H9 (cell line): Measurements from ENCODE around the gene MRTO4. TPM values are rescaled to one million over a fixed set of nuclear protein-coding genes. Genes with fewer than 3 reads are reported as not detected.

ENCODE experiments used
- DNase-seq: peaks from one replicate; pipeline ENCODE4 v3.0.0-alpha.2; 2017
- H2AFZ ChIP-seq: one replicate; pipeline ENCODE4 v1.6.1; 2013; ENCODE audit warnings: mild to moderate bottlenecking, low read length, control low read depth, moderate library complexity
- H2AK5ac ChIP-seq: 2 replicates; pipeline ENCODE4 v1.6.1; 2013; ENCODE audit warnings: low read length, control low read depth, mixed read lengths; ENCODE audit not compliant: insufficient read length
- H2BK120ac ChIP-seq: one replicate; pipeline ENCODE4 v1.6.1; 2013; ENCODE audit warnings: low read depth, mild to moderate bottlenecking, low read length, control low read depth, inconsistent platforms; ENCODE audit not compliant: poor library complexity, severe bottlenecking
- H2BK12ac ChIP-seq: 2 replicates; pipeline ENCODE4 v1.6.1; 2013; ENCODE audit warnings: low read length, control low read depth, mixed read lengths, low read depth; ENCODE audit not compliant: insufficient read length
- H2BK15ac ChIP-seq: 2 replicates; pipeline ENCODE4 v1.6.1; 2013; ENCODE audit warnings: low read depth, low read length, control low read depth
- H2BK20ac ChIP-seq: one replicate; pipeline ENCODE4 v1.6.1; 2013; ENCODE audit warnings: low read depth, mild to moderate bottlenecking, low read length, control low read depth, inconsistent platforms; ENCODE audit not compliant: poor library complexity, severe bottlenecking
- H2BK5ac ChIP-seq: 2 replicates; pipeline ENCODE4 v1.6.1; 2013; ENCODE audit warnings: low read length, control low read depth, mixed read lengths; ENCODE audit not compliant: insufficient read length
- H3K14ac ChIP-seq: 2 replicates; pipeline ENCODE4 v1.6.1; 2013; ENCODE audit warnings: low read length, control low read depth; ENCODE audit not compliant: insufficient read depth
- H3K18ac ChIP-seq: 2 replicates; pipeline ENCODE4 v1.6.1; 2013; ENCODE audit warnings: low read depth, mild to moderate bottlenecking, mixed read lengths, low read length, control low read depth; ENCODE audit not compliant: insufficient read length
- H3K23ac ChIP-seq: 2 replicates; pipeline ENCODE4 v1.6.1; 2013; ENCODE audit warnings: low read length, control low read depth, mixed read lengths, low read depth; ENCODE audit not compliant: insufficient read length
- H3K23me2 ChIP-seq: 2 replicates; pipeline ENCODE4 v1.6.1; 2013; ENCODE audit warnings: low read depth, mild to moderate bottlenecking, mixed read lengths, low read length, control low read depth; ENCODE audit not compliant: insufficient read length, poor library complexity, severe bottlenecking
- H3K27ac ChIP-seq: 2 replicates; pipeline ENCODE4 v1.5.1; 2013; ENCODE audit warnings: low read length, control low read depth, mixed read lengths, low read depth; ENCODE audit not compliant: insufficient read length
- H3K27me3 ChIP-seq: 2 replicates; pipeline ENCODE4 v1.6.1; 2013; ENCODE audit warnings: low read length, control low read depth, inconsistent platforms; ENCODE audit not compliant: insufficient read depth
- H3K4ac ChIP-seq: 2 replicates; pipeline ENCODE4 v1.6.1; 2013; ENCODE audit warnings: low read depth, mild to moderate bottlenecking, control low read depth, inconsistent platforms, low read length, moderate library complexity
- H3K4me1 ChIP-seq: 2 replicates; pipeline ENCODE4 v1.6.1; 2013; ENCODE audit warnings: low read length, control low read depth, inconsistent platforms; ENCODE audit not compliant: insufficient read depth
- H3K4me2 ChIP-seq: 2 replicates; pipeline ENCODE4 v1.6.1; 2013; ENCODE audit warnings: low read length, control low read depth, mixed read lengths; ENCODE audit not compliant: insufficient read length, insufficient read depth
- H3K56ac ChIP-seq: 2 replicates; pipeline ENCODE4 v1.6.1; 2013; ENCODE audit warnings: low read depth, mild to moderate bottlenecking, mixed read lengths, low read length, control low read depth; ENCODE audit not compliant: insufficient read length
- H3K79me1 ChIP-seq: 2 replicates; pipeline ENCODE4 v1.6.1; 2013; ENCODE audit warnings: low read depth, mild to moderate bottlenecking, moderate library complexity, low read length, control low read depth, inconsistent platforms; ENCODE audit not compliant: insufficient read depth, poor library complexity, severe bottlenecking
- H3K79me2 ChIP-seq: 2 replicates; pipeline ENCODE4 v1.6.1; 2013; ENCODE audit warnings: low read length, control low read depth, inconsistent platforms; ENCODE audit not compliant: insufficient read depth
- H3K9ac ChIP-seq: 2 replicates; pipeline ENCODE4 v1.6.1; 2013; ENCODE audit warnings: low read length, control low read depth, mixed read lengths; ENCODE audit not compliant: insufficient read length; ENCODE audit errors: extremely low read depth
- H3K9me3 ChIP-seq: one replicate; pipeline ENCODE4 v1.6.1; 2013; ENCODE audit warnings: low read depth, low read length, inconsistent platforms; ENCODE audit not compliant: control insufficient read depth
- H3T11ph ChIP-seq: one replicate; pipeline ENCODE4 v1.6.1; 2013; ENCODE audit warnings: mild to moderate bottlenecking, low read length, control low read depth, inconsistent platforms
- H4K20me1 ChIP-seq: one replicate; pipeline ENCODE4 v1.6.1; 2013; ENCODE audit not compliant: control insufficient read depth, insufficient read length, insufficient read depth
- H4K5ac ChIP-seq: 2 replicates; pipeline ENCODE4 v1.6.1; 2013; ENCODE audit warnings: low read depth, mild to moderate bottlenecking, mixed read lengths, low read length, control low read depth; ENCODE audit not compliant: insufficient read length
- H4K8ac ChIP-seq: replicated peaks from 2 replicates; pipeline ENCODE4 v1.6.1; 2013; ENCODE audit warnings: low read length, control low read depth, mixed read lengths, low read depth; ENCODE audit not compliant: insufficient read length
- H4K91ac ChIP-seq: 2 replicates; pipeline ENCODE4 v1.6.1; 2013; ENCODE audit warnings: low read depth, mild to moderate bottlenecking, moderate library complexity, mixed read lengths, low read length, control low read depth; ENCODE audit not compliant: insufficient read length
- H3K27ac Mint-ChIP-seq, 3 experiments: 2 replicates in 2 of 3; 3 replicates in 1 of 3; pipeline ENCODE4 v1.8.0; 2020 to 2021; ENCODE audit warnings: mixed read lengths in 3 of 3, mild to moderate bottlenecking in 1 of 3, moderate library complexity in 1 of 3
- H3K27me3 Mint-ChIP-seq: 2 replicates; pipeline ENCODE4 v1.8.0; 2021; ENCODE audit warnings: low read depth, mild to moderate bottlenecking, moderate library complexity, mixed read lengths
- H3K36me3 Mint-ChIP-seq, 3 experiments: 2 replicates in 2 of 3; 3 replicates in 1 of 3; pipeline ENCODE4 v1.8.0; 2020 to 2021; ENCODE audit warnings: low read depth in 3 of 3, mixed read lengths in 3 of 3; ENCODE audit not compliant: insufficient read depth in 1 of 3
- H3K4me1 Mint-ChIP-seq, 2 experiments: 2 replicates each; pipeline ENCODE4 v1.8.0; 2020; ENCODE audit warnings: mixed read lengths in 2 of 2
- H3K4me3 Mint-ChIP-seq, 2 experiments: 2 replicates in 1 of 2; 3 replicates in 1 of 2; pipeline ENCODE4 v1.8.0; 2020 to 2021; ENCODE audit warnings: mild to moderate bottlenecking in 2 of 2, mixed read lengths in 2 of 2, moderate library complexity in 1 of 2
- H3K9me3 Mint-ChIP-seq, 2 experiments: 2 replicates in 1 of 2; 3 replicates in 1 of 2; pipeline ENCODE4 v1.8.0; 2020; ENCODE audit warnings: mild to moderate bottlenecking in 2 of 2, mixed read lengths in 2 of 2, moderate library complexity in 1 of 2
- CTCF ChIP-seq: fragments of 200-600 bp; sonication (generic); conservative IDR thresholded peaks from 3 replicates; pipeline ENCODE4 v1.8.0; 2021; ENCODE audit warnings: antibody characterized with exemption, mild to moderate bottlenecking
- WGBS: extraction: QIAGEN DNeasy Blood & Tissue Kit; methylation state at CpG from one replicate; pipeline ENCODE4 v1.1.7; 2013; ENCODE audit warnings: missing lambda C conversion rate, low lambda C conversion rate, mixed read lengths; ENCODE audit not compliant: insufficient read length; ENCODE audit errors: extremely low coverage; 5-methylcytosine and 5-hydroxymethylcytosine counted together
- total RNA-seq: library from RNA; stranded (reverse); gene quantifications from 2 replicates; pipeline ENCODE4 v1.2.1, GENCODE V29; 2021

Gene MRTO4
- total RNA-seq, 1 experiment from 2014 or later, result 78.3 TPM

- H3K27ac Mint-ChIP-seq, result peak overlapping the region in 1 of 3 experiments; percentile 76; a peak in 1 of 7 replicates
Measured at GRCh38 chr1:19240673-19241538, 10.7 kb upstream of the MRTO4 start.

More at GRCh38 chr1:19240673-19241538, 10.7 kb upstream of the MRTO4 start:
- H3K56ac ChIP-seq, result no peak overlapping the region
- H3K18ac ChIP-seq, result no peak overlapping the region
- peak; percentile 91 for TF ChIP-seq CTCF
- no peak overlapping the region for H4K5ac ChIP-seq
- H3K36me3 Mint-ChIP-seq, result peaks cover 57 to 82% (median 79%) of the 10 kb centered on the region in 3 experiments; a peak in 6 of 7 replicates
- H2BK120ac ChIP-seq, result no peak overlapping the region
- H2BK15ac ChIP-seq, result no peak overlapping the region
- H3K23ac ChIP-seq, result no peak overlapping the region
- no peak for DNase-seq
- H2BK20ac ChIP-seq, result no peak overlapping the region
- no peaks in the 10 kb centered on the region for H3K4me1 ChIP-seq
- no peak overlapping the region for H3K4me2 ChIP-seq
- no peak overlapping the region for H4K91ac ChIP-seq
- no CpG with 5 or more reads among the region's 7 CpGs for WGBS
- peaks cover 3% of the 10 kb centered on the region; the same call in 1 of the 2 replicates for H3K79me2 ChIP-seq
- H3K9me3 ChIP-seq, result no peaks in the 10 kb centered on the region
- H3K9me3 Mint-ChIP-seq, result no peaks in the 10 kb centered on the region
- H3K27me3 ChIP-seq, result no peaks in the 10 kb centered on the region; the same call in 1 of the 2 replicates
- no peaks in the 10 kb centered on the region for H3K79me1 ChIP-seq
- H3K27ac ChIP-seq, result no peak overlapping the region
- H2AK5ac ChIP-seq, result no peak overlapping the region
- H2BK12ac ChIP-seq, result no peak overlapping the region
- no peak overlapping the region for H3K9ac ChIP-seq
- no peaks in the 10 kb centered on the region for H3K4me1 Mint-ChIP-seq
- H4K20me1 ChIP-seq, result no peaks in the 10 kb centered on the region
- H3T11ph ChIP-seq, result no peak overlapping the region
- H3K23me2 ChIP-seq, result no peaks in the 10 kb centered on the region
- no peak overlapping the region for H2BK5ac ChIP-seq
- H2AFZ ChIP-seq, result no peak overlapping the region
- H4K8ac ChIP-seq, result no peak overlapping the region
- no peak overlapping the region for H3K4ac ChIP-seq
- H3K4me3 Mint-ChIP-seq, result no peak overlapping the region
- no peak overlapping the region for H3K14ac ChIP-seq
- H3K27me3 Mint-ChIP-seq, result no peaks in the 10 kb centered on the region
